GM23248 (cell line): Measurements from ENCODE around the gene CFAP65. TPM values are rescaled to one million over a fixed set of nuclear protein-coding genes. Genes with fewer than 3 reads are reported as not detected.

ENCODE experiments used
- DNase-seq: peaks from one replicate; pipeline ENCODE4 v3.0.0-alpha.2; 2015
- H2AFZ ChIP-seq: fragments of 200-600 bp; sonication (generic); 2 replicates; pipeline ENCODE4 v1.6.1; 2016; ENCODE audit warnings: antibody characterized with exemption
- H3F3A ChIP-seq: fragments of 200-600 bp; sonication (generic); 2 replicates; pipeline ENCODE4 v1.6.1; 2016; ENCODE audit warnings: mild to moderate bottlenecking, antibody characterized with exemption, mixed run types; ENCODE audit not compliant: insufficient read depth
- H3K27ac ChIP-seq: fragments of 200-600 bp; sonication (generic); 2 replicates; pipeline ENCODE4 v1.5.1; 2016; ENCODE audit warnings: mild to moderate bottlenecking
- H3K27me3 ChIP-seq: fragments of 200-600 bp; sonication (generic); replicated peaks from 2 replicates; pipeline ENCODE4 v1.6.1; 2016; ENCODE audit warnings: mild to moderate bottlenecking; ENCODE audit not compliant: insufficient read depth
- H3K36me3 ChIP-seq: fragments of 200-600 bp; sonication (generic); 2 replicates; pipeline ENCODE4 v1.6.1; 2016; ENCODE audit warnings: low read depth, mild to moderate bottlenecking
- H3K4me1 ChIP-seq: fragments of 200-600 bp; sonication (generic); 2 replicates; pipeline ENCODE4 v1.6.1; 2016; ENCODE audit warnings: mild to moderate bottlenecking; ENCODE audit not compliant: insufficient read depth
- H3K4me2 ChIP-seq: fragments of 200-600 bp; sonication (generic); one replicate; pipeline ENCODE4 v1.6.1; 2016; ENCODE audit warnings: mild to moderate bottlenecking; ENCODE audit not compliant: unreplicated experiment
- H3K4me3 ChIP-seq: fragments of 200-600 bp; sonication (generic); 2 replicates; pipeline ENCODE4 v1.5.1; 2016; ENCODE audit warnings: mild to moderate bottlenecking
- H3K79me2 ChIP-seq: fragments of 200-600 bp; sonication (generic); 2 replicates; pipeline ENCODE4 v1.6.1; 2016; ENCODE audit warnings: mild to moderate bottlenecking; ENCODE audit not compliant: insufficient read depth
- H3K9ac ChIP-seq: fragments of 200-600 bp; sonication (generic); 2 replicates; pipeline ENCODE4 v1.6.1; 2016; ENCODE audit warnings: mild to moderate bottlenecking
- H3K9me2 ChIP-seq: fragments of 200-600 bp; sonication (generic); 2 replicates; pipeline ENCODE4 v1.6.1; 2016; ENCODE audit warnings: mixed run types, mild to moderate bottlenecking, moderate library complexity; ENCODE audit not compliant: insufficient read depth
- H3K9me3 ChIP-seq: fragments of 200-600 bp; sonication (generic); one replicate; pipeline ENCODE4 v1.6.1; 2017; ENCODE audit warnings: low read depth
- H4K20me1 ChIP-seq: fragments of 200-600 bp; sonication (generic); 2 replicates; pipeline ENCODE4 v1.6.0; 2016; ENCODE audit not compliant: insufficient read depth
- EZH2 ChIP-seq: fragments of 200-600 bp; sonication (generic); IDR thresholded peaks from 2 replicates; pipeline ENCODE4 v1.6.1; 2018; ENCODE audit warnings: antibody characterized with exemption, mild to moderate bottlenecking; ENCODE audit not compliant: insufficient read depth, poor library complexity, severe bottlenecking
- EZH2phosphoT487 ChIP-seq: fragments of 200-600 bp; sonication (generic); IDR thresholded peaks from 2 replicates; pipeline ENCODE4 v1.6.1; 2018; ENCODE audit warnings: antibody characterized with exemption, moderate library complexity, mild to moderate bottlenecking, low read depth; ENCODE audit not compliant: insufficient read depth
- WGBS, 2 experiments: methylation state at CpG; one replicate each; pipeline ENCODE4 v1.1.6; 2015 to 2017; ENCODE audit warnings: low lambda C conversion rate in 2 of 2, low coverage in 1 of 2; ENCODE audit errors: missing lambda C conversion rate in 2 of 2; 5-methylcytosine and 5-hydroxymethylcytosine counted together
- in situ Hi-C: fragments of 300-500 bp; cut with MboI; formaldehyde crosslinking; loops from 2 replicates; pipeline ENCODE4 v1.15.0; 2020
- polyA plus RNA-seq: library from polyadenylated mRNA; unstranded; fragments of >200 nt; fragmentation: Nextera tagmentation; extraction: Ambion mirVana; gene quantifications from 2 replicates; pipeline ENCODE4 v1.2.1, GENCODE V29; 2016
- total RNA-seq: library from RNA; depleted of rRNA; stranded (reverse); fragments of >200 nt; shearing (Covaris generic); gene quantifications from 2 replicates; pipeline ENCODE4 v1.2.3, GENCODE V29; 2014

CFAP65 gene
- total and polyA plus RNA-seq, 2 experiments from 2014 or later = 0.08 TPM; not detected in 1

- no peak overlapping the region for H2AFZ ChIP-seq
- WGBS, 2 experiments = 90 to 92% methylated on average over 7 of the region's 7 CpGs
- H3K79me2 ChIP-seq = no peaks in the 10 kb centered on the region
- H3F3A ChIP-seq = no peaks in the 10 kb centered on the region
- in situ Hi-C loops = no loop called here
- H3K4me1 ChIP-seq = peaks cover 8% of the 10 kb centered on the region; the same call in 1 of the 2 replicates
- DNase-seq = no peak
- no peak overlapping the region for H3K27ac ChIP-seq
- no peaks in the 10 kb centered on the region for H3K9me3 ChIP-seq
- no peak overlapping the region for H3K4me2 ChIP-seq
- no peaks in the 10 kb centered on the region for H3K9me2 ChIP-seq
- no peak overlapping the region for H3K9ac ChIP-seq
- no peaks in the 10 kb centered on the region; the same call in 1 of the 2 replicates for H3K36me3 ChIP-seq
- TF ChIP-seq EZH2 (no peak), EZH2phosphoT487 (no peak)
- no peaks in the 10 kb centered on the region; the same call in 1 of the 2 replicates for H3K27me3 ChIP-seq
- H4K20me1 ChIP-seq = 0 out of 2 replicates have a peak, but pooled peaks cover 5% of the 10 kb centered on the region
- no peak overlapping the region for H3K4me3 ChIP-seq
These were observed 39.8 kb upstream of the CFAP65 start for GRCh38 chr2:219081096-219081495.

GRCh38 chr2:219079417-219079816 lies 38.1 kb upstream of the CFAP65 start:
- H2AFZ ChIP-seq = no peak overlapping the region
- no peak overlapping the region for H3K9ac ChIP-seq
- H3K79me2 ChIP-seq = no peaks in the 10 kb centered on the region
- 0 out of 2 replicates have a peak, but pooled peaks cover 5% of the 10 kb centered on the region for H4K20me1 ChIP-seq
- H3K9me2 ChIP-seq = no peaks in the 10 kb centered on the region
- peak; percentile 66 for DNase-seq
- no peak overlapping the region for H3K4me3 ChIP-seq
- H3K27ac ChIP-seq = no peak overlapping the region
- H3K4me2 ChIP-seq = no peak overlapping the region
- in situ Hi-C loops = no loop called here
- H3K9me3 ChIP-seq = no peaks in the 10 kb centered on the region
- 53 to 56% methylated on average over 2 of the region's 2 CpGs for WGBS, 2 experiments
- H3K36me3 ChIP-seq = no peaks in the 10 kb centered on the region; the same call in 1 of the 2 replicates
- peaks cover 8% of the 10 kb centered on the region; the same call in 1 of the 2 replicates for H3K4me1 ChIP-seq
- TF ChIP-seq EZH2 = no peak
- no peak for TF ChIP-seq EZH2phosphoT487
- H3K27me3 ChIP-seq = no peaks in the 10 kb centered on the region; the same call in 1 of the 2 replicates
- H3F3A ChIP-seq = no peaks in the 10 kb centered on the region

GRCh38 chr2:219078951-219079350 lies 37.6 kb upstream of the CFAP65 start:
- no peak overlapping the region for H3K27ac ChIP-seq
- no peaks in the 10 kb centered on the region for H3F3A ChIP-seq
- TF ChIP-seq EZH2phosphoT487 = no peak
- no peak for TF ChIP-seq EZH2
- no peak overlapping the region for H2AFZ ChIP-seq
- WGBS, 2 experiments = 99% methylated on average over 4 of the region's 4 CpGs
- in situ Hi-C loops = no loop called here
- no peaks in the 10 kb centered on the region for H3K9me2 ChIP-seq
- 0 out of 2 replicates have a peak, but pooled peaks cover 5% of the 10 kb centered on the region for H4K20me1 ChIP-seq
- no peak overlapping the region for H3K9ac ChIP-seq
- DNase-seq = no peak
- no peaks in the 10 kb centered on the region for H3K9me3 ChIP-seq
- H3K4me1 ChIP-seq = peaks cover 8% of the 10 kb centered on the region; the same call in 1 of the 2 replicates
- H3K27me3 ChIP-seq = no peaks in the 10 kb centered on the region; the same call in 1 of the 2 replicates
- H3K36me3 ChIP-seq = no peaks in the 10 kb centered on the region; the same call in 1 of the 2 replicates
- H3K4me3 ChIP-seq = no peak overlapping the region
- no peaks in the 10 kb centered on the region for H3K79me2 ChIP-seq
- no peak overlapping the region for H3K4me2 ChIP-seq

- H3K79me2 ChIP-seq = no peaks in the 10 kb centered on the region
- no peaks in the 10 kb centered on the region for H3K9me2 ChIP-seq
- H3K27ac ChIP-seq = no peak overlapping the region
- H3K9ac ChIP-seq = no peak overlapping the region
- no peaks in the 10 kb centered on the region; the same call in 1 of the 2 replicates for H3K27me3 ChIP-seq
- no peaks in the 10 kb centered on the region; the same call in 1 of the 2 replicates for H3K36me3 ChIP-seq
- 0 out of 2 replicates have a peak, but pooled peaks cover 5% of the 10 kb centered on the region for H4K20me1 ChIP-seq
- peak; percentile 17 for DNase-seq
- H3F3A ChIP-seq = no peaks in the 10 kb centered on the region
- no peak overlapping the region for H3K4me3 ChIP-seq
- H3K4me2 ChIP-seq = no peak overlapping the region
- in situ Hi-C loops = no loop called here
- TF ChIP-seq EZH2phosphoT487 (no peak), EZH2 (no peak)
- H2AFZ ChIP-seq = no peak overlapping the region
- 79 to 92% methylated on average over 3 of the region's 3 CpGs for WGBS, 2 experiments
- H3K4me1 ChIP-seq = peaks cover 8% of the 10 kb centered on the region; the same call in 1 of the 2 replicates
- no peaks in the 10 kb centered on the region for H3K9me3 ChIP-seq
These were observed 36.8 kb upstream of the CFAP65 start for GRCh38 chr2:219078126-219078525.

GRCh38 chr2:219076253-219076652 lies 34.9 kb upstream of the CFAP65 start:
- Histone ChIP-seq H3K4me1 (peaks cover 17% of the 10 kb centered on the region), H3K9ac (no peak overlapping the region), H3K79me2 (no peaks in the 10 kb centered on the region), H3F3A (no peaks in the 10 kb centered on the region), H3K4me2 (no peak overlapping the region), H3K9me3 (no peaks in the 10 kb centered on the region), H3K9me2 (no peaks in the 10 kb centered on the region), H3K4me3 (no peak overlapping the region), H3K27ac (no peak overlapping the region), H4K20me1 (0 out of 2 replicates have a peak, but pooled peaks cover 5% of the 10 kb centered on the region), H3K36me3 (no peaks in the 10 kb centered on the region; the same call in 1 of the 2 replicates), H2AFZ (no peak overlapping the region), H3K27me3 (no peaks in the 10 kb centered on the region)
- in situ Hi-C loops = no loop called here
- WGBS, 2 experiments = 90 to 95% methylated on average over 3 of the region's 3 CpGs
- DNase-seq = no peak
- no peak for TF ChIP-seq EZH2
- TF ChIP-seq EZH2phosphoT487 = no peak
